NCI-H146 treated with DMSO at 0.1 percent for 48 hours (cell line): ENCODE results near the gene SLC1A4.
"Not testable (repeated sequence)": the region's sequence is repeated elsewhere in the genome, so short reads cannot be mapped to it uniquely, and the experiment has no call there.

Experiments used
- DNase-seq: peaks from one replicate; lab custom pipeline; 2025; ENCODE audit not compliant: unreplicated experiment; lab: John Stamatoyannopoulos, UW

Gene SLC1A4

DNA sequence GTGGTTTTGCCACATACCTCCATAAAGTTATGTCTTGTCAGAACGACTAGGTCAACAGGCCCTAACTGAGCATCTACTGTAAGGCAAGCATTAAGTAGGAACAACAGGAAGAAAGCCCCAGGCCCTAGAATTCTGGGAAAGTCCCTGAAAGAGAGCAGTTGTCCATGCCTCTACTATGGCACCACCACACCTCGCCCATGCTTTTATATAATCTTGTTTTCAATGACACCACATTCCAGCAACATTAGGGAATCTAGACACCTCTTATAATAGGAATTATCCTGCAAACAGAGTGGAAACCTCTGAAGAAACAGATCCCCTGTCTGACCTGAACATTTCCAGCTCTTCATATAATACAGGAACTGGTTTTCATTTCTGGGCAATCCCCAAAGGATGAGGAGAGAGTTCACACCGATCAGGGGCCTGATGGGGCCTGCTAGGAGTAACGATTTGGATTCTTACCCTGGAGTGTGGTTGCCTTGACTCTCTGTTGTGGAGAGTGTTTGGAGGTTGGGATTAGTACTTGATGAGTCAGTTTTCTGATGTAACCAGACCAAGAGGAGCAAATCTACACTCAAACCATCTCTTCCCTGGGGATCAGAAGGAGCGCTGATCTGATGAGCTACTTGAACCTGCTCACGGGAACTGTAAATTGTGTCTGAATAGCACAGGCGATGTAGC lies 35.1 kb downstream of the SLC1A4 start:
- DNase-seq, result no peak

DNA sequence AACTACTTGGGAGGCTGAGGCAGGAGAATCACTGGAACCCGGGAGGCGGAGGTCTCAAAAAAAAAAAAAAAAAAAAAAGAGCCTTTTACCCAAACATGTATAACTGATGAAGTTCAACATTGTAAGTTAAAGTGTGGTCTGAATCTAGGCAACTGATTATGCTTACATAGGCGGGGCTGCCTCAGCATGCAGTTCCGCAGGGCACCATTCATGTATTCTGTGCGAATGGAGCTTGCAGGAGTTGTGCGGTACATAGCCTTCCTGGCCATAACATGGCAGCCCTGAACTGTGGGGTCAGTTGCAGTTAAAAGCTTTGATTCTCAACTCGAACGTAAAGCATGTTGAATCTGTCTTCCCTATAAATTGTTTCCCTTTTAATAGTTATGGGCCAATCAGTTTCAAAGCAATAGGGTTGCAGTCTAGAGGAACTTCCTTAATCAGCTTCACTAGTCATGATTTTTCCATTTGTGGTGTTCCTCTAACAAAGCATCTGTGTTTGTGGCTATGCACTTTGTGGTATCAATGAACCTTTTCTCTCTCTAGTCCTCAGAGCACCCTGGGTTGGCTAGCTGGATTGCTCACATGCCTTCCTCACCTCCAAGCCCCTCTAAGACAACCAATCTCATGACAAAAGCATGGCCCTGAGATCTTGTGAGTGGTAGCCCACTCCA lies 36.4 kb downstream of the SLC1A4 start:
- DNase-seq, result no peak

DNA sequence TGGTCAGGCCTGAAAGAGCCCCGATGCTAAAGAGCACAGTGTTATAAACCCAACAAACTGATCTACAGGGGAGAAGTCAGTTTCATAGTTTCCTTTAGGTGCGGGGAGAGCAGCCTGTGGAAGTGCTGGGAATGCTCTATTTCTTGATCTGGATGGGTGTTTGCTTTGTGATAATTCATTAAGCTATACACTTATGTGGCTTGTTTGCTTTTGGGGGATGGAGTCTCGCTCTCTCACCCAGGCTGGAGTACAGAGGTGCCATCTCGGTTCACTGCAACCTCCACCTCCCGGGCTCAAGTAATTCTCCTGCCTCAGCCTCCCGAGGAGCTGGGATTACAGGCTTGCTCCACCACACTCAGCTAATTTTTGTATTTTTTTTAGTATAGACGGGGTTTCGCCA lies 37.0 kb downstream of the SLC1A4 start:
- DNase-seq, result no peak

DNA sequence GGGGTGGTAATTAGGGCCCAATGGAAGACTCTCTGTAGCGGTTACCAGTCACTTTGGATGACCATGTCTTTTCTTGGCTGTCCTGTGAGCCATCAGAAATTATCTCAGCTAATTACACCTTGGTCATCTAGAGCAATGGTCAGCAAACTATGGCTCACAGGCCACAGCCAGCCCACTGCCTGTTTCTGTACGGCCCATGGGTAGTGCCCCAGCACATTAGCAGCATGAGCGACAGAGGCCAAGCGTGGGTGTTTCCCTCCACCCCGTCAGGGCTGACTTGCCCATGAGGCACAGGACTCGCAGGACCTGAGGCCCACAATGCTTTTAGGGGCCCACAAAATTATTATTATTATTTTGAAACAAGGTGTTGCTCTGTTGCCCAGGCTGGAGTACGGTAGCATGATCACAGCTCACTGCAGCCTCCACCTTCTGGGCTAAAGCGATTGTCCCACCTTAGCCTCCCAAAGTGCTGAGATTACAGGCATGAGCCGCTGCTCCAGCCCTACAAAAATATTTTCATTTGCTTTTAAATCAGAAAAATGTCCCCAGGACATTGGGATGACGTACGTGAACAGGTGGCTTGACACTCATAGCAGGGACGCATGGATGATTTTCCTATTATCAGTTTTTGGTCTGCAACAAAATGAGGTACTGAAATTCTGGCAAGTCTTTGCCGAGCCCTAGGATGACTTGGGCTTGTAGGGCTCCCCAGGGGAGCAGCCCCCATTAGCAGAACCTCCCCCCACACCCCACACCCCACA lies 37.7 kb downstream of the SLC1A4 start:
- DNase-seq, result no peak

DNA sequence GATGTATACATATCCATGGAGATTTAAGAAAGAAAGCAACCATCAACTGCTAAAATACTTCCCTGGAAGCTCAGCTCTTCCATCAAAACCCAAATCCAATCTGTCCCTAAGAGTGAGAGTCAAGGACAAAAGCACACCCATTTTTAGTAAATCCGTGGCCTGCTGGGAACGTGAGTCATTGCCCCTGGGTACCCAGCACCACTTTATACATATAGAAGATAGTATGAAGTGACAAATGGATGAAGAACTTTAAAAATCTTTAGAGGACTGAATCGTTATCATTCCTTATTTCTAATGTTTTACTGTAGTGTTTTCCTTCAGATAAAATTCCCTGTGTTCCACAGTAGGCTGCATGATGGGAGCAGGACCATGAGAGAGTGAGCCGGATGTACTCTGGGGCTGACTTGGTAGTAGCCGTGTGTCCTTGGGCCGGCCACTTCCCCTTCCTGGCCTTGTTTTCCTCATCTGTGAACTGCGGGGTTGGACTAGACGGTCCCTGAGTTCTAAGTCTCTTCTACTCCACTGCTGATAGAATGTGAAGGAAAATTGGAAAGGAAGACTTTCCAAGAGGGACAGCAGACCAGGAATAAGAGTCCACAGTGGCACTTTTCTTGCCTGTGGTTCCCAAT lies 38.5 kb downstream of the SLC1A4 start:
- DNase-seq, result no peak

DNA sequence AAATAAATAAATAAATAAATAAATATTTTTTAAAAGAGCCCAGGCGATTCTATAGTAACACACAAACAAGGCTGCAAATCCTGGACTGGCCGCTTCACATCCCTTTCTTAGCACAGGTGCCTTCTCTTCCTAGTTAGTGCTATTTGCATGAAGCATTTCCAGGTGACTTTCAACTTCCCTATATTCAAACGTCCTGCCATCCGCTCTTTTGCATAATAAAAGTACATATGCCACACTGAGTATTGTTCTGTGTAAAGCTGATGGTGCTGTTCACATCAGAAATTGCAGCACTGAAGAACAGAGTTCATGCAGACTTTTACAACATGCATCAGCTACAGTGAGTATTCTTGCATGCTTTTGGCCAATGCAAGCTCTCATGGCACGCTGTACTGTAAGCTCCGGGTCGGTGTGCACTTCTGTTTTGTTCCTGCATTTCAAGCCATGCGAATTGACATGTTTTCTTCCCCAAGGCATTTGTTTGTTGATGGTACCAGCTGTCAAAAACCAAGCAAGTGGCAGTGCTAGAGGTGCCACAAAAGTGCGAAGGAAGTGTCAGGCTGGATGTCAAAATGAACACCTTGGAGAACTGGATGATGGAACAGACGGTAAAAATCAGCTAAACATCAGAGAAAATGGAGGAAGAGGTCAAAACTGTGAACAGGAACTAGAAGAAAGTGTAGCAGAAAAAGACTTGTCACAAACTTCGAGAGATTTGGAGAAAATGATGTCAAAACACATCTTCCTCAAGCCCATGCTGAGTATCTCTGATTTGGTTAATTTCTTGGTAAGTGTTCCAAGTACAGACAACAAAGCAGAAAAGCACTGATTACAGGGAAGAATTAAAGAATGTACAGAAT lies 41.5 kb downstream of the SLC1A4 start:
- DNase-seq, result no peak

DNA sequence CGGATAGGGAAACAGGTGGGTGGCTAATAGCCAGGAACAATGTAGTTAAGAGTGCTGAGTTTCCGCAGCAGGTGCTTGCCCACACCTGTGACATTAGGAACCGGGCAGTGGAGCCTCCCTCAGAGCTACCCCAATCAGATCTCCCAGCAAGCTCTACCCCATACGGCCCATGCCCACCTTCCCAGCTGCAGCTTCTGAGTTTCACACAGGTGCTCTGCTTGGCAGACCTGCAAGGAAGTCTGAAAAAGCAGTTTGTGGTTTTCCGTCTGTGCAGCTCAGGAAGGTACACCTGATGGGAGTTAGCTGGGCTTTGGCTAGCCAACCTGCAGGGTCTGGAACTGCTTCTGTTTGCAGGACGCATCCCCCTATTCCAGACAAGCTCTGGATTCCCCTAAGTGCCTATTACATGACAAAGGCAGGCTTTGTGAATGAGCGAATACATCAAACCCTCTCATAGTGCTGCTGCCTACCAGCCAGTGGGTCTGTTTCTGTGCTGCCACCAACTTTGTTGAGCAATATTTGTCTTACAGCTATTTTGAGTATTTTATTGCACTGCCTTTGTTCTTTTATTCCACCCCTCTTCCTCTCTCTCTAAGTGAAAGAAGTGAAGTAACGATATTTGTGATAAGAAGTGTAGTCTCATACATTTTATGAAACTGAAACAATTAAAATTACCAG lies 42.3 kb downstream of the SLC1A4 start:
- DNase-seq, result peak; percentile 51

DNA sequence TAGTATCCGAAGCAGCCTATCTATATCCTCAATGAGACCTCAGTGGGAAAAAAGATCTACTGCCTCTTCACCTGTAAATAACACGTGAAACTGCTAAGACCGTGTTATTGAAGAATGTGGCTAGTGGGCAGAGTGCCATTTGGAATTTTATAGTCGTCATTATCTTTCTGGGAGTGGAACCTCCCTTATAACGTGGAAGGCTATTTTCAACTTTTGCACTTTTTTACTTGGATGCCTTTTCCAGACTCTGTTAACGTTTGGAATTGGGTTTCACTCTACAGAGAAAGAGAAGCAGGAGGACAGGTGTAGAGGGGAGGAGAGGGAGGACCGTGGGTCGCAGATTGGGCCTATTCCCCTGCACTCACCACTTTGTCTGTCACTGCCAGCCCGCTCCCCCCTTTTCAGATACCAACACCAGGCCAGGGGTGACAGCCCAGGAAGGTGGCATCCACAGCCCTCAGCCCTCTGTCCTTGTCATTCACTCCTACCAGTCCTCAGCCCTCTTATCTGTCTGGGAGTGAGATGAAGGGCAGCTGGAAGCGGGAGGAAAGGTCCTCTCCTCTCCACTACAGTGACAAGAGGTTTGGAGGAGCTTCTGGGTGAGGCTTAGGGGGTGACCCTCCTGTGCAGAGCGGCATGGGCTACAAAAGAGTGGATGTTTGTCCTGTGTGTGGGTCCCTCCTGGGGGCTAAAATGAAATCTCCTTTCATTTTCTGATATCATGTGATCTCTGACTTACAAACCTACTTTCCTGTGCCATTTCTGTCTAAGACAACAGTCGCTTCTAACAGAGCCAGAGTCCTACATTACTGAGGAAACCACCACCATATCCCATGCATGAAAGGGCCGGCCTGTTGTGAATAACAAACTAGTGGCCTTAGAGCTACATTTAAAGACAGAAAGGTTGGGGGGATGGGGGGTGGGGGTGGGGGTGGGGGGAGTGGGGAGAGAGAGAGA lies 43.1 kb downstream of the SLC1A4 start:
- no peak for DNase-seq

DNA sequence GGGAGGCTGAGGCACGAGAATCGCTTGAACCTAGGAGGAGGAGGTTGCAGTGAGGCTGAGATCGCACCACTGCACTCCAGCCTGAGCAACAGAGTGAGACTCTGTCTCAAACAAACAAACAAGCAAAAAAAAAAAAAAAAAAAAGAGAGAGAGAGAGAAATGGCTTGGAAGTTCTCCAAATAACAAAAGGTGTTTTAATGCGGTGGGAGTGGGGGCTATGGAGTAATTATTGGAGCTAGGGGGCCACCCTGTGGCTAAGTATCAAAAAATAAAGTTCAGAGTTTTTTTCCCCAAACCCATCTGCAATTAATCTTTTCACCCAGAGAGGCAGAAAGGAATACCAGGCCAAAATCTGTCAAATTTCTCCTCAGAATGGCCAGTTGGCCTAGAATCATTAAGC lies 44.0 kb downstream of the SLC1A4 start:
- DNase-seq, result no peak

DNA sequence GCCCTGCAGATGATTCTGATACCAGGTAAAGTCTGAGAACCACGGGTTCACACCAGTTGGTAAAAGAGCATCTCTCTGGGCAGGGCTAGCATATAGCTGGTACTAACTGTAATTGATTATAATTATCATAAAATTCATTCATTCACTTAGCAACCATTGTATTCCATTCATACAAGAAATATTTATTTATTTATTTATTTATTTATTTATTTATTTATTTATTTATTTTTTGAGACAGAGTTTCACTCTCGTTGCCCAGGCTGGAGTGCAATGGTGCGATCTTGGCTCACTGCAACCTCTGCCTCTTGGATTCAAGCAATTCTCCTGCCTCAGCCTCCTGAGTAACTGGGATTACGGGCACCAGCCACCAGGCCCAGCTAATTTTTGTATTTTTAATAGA lies 44.5 kb downstream of the SLC1A4 start:
- not testable (repeated sequence) for DNase-seq

DNA sequence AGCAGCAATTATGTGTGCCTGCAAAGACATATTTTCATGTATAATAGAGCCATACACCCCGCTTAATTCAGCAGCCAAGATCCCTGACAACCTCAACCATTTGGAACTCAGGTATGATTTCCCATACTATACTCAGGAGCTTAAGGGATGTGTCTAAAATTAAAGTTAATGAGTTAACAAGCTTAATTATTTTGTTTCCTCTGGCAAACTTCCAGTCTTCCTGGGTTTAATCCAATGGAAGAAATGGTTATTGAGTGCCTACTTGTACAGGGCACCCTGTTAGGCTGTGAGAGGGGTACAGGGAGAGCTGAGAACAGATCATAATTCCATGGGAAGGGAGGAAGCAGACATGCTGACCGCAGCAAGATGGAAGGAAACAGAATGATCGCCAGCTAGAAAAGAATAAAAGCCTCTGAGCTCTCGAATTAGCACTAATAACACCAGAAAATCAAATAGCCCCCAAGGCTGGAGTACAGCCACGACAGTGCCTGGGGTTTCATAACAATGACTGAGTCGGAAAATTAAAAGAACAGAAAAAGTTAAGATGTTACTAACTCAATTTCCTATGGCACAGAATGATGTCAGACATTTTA lies 46.2 kb downstream of the SLC1A4 start:
- DNase-seq, result peak; percentile 36

DNA sequence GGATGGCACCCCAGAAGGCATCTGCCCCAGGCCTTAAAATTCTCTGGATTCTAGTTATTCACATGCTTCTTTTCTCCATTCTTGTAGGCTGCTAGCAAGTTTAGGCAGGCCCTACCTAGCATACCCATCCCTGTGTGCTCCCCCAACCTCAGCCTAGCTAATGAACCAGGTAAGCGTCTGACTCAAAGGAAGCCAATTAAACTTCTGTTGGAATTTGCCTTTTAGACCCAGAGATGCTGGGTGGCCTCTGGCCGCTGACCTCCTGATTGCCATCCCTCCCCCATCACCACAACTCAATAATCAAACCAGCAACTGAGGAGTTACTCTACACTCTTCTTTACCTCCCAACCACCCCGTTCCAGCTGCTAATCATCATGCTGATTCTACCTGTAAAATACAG lies 48.0 kb downstream of the SLC1A4 start:
- DNase-seq, result no peak

DNA sequence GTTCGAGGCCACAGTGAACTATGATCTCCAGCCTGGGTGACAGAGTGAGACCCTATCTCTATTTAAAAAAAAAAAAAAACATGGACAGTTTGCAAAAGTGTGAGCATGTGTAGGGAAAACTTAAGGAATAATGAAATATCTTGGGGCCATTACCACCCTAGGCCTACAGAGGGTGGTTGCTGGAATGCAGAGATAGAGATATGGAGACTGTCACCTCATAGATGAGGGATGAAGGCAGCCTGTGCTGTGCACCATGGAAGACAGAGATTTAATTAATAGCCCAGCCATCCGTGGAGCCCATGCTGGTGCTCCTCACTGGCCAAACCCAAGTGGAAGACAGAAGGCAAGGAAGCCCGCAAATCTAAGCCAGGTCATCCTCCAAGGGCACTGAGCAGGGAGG lies 50.4 kb downstream of the SLC1A4 start:
- DNase-seq, result no peak

DNA sequence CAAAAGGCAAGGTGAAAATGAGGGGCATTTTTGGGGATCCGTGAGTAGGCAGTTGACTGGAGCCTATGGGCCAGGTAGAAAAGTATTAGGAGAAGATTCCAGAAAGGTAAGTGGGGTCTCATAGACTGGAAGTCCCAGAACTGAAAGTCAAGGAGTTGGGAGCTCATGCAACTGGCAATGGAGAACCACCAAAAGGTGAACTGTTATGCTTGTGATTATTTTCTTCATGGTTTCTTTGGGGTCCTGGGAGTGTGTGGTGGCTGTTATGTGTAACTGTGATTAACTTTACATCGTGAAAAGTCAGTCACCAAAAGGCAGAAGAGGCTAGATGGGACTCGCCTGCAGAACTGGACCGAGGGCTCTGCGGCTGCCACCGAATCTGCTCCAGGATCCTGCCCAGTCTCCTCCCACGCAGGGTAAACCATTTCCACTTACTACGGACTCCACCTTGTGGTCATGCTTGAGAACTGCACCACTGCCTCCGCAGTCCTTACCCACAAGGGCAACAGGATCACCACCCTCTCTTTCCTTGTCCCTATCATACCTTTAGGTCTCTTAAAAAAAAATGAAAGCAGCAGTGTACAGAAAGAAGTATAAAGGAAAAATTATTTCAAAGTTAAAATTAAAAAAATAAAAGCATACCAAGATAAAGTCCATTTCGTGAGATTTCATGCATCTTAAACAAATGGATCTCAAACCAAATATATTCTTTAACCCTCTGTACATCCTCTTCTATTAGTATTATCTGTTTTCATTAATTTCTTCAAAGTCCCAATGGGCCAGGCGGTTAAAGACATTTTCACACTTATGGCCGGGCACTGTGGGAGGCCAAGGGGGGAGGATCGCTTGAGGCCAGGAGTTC lies 51.4 kb downstream of the SLC1A4 start:
- DNase-seq, result peak; percentile 69

DNA sequence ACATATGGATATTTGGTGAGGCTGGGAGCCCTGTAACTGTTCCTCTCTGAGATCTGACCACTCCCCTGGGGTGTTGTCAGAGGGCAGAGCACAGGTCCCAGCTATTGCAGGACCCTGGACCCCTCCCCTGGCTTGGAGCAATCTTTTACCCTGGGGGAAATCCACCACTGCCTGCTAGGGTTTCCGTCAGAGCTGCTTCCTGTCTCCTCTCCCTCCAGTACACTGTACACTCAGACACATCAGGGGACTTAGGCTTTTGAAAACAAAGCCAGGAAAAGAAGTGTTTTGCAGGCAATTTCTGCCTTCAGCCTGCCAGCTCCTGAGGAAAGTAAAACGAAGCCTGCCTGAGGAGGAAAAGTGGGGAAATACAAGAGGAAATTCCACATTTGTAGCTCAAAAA lies 53.8 kb downstream of the SLC1A4 start:
- no peak for DNase-seq

DNA sequence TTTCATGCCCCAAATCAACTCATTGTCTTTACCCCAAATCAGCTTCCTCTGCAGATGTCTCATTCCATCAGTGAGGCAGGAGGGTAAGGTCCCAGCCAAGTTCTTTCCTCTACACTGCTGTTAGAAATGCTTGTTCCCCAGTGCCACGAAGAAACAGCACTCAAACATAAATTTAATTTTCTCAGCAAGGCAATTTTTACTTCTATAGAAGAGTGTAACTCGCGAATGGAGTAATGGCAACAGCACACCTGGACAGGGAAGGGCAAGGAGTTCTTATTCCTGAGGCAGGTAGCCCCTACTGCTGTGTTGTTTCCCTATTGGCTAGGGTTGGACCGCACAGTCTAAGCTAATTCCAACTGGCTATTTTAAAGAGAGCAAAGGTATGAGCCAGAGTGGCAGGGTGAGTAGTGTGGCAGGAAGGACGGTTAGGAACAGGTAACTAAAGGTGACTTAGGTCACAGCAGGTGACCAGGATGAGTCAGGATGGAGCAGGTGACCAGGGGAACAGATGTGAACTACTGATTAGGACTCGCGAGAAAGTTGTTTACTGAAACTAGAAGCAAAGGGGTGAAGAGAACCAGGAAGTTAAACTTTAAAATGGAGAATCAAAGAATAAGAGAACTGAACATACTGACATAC lies 55.0 kb downstream of the SLC1A4 start:
- DNase-seq, result no peak

DNA sequence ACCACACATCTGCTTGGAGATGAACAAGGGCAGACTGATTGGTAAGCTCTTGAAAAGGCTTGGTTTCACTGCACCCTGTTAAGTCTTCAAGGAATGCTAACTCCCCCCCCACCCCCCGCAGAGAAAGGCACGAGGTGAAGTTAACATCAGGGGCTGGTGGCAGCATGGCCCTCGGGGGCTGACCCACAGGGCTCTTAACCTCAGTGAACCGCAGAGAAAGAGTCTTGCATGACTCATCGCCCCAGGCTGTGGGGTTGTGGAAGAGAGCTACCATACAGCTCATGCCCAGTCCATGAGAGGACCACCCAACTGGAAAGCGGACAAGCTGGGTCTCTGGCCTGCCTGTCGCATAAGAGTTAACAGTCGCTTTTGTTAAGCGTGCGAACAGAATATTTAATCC lies 56.5 kb downstream of the SLC1A4 start:
- no peak for DNase-seq
